T-helper 2 cell treated with Interferon-gamma antibody and Interleukin-4, amounts not matched to agents 5 μg/mL and 100 μg/mL, for 36 hours (primary cell): ENCODE data around the gene TDRD1.

Experiments used
- DNase-seq: peaks from one replicate; pipeline ENCODE4 v3.0.0; 2021; ENCODE audit warnings: low spot score
- H3K27ac Mint-ChIP-seq: one replicate; pipeline ENCODE4 v1.8.0; 2021; ENCODE audit warnings: mild to moderate bottlenecking, mixed read lengths
- H3K27me3 Mint-ChIP-seq: one replicate; pipeline ENCODE4 v1.8.0; 2021; ENCODE audit warnings: low read depth, mixed read lengths
- H3K36me3 Mint-ChIP-seq: one replicate; pipeline ENCODE4 v1.8.0; 2021; ENCODE audit warnings: low read depth, mixed read lengths
- H3K4me1 Mint-ChIP-seq: one replicate; pipeline ENCODE4 v1.8.0; 2021; ENCODE audit warnings: low read depth, mixed read lengths
- H3K4me3 Mint-ChIP-seq: one replicate; pipeline ENCODE4 v1.8.0; 2022; ENCODE audit warnings: mild to moderate bottlenecking, moderate library complexity, mixed read lengths
- H3K9me3 Mint-ChIP-seq: one replicate; pipeline ENCODE4 v1.8.0; 2021; ENCODE audit warnings: mixed read lengths

Gene TDRD1

DNA sequence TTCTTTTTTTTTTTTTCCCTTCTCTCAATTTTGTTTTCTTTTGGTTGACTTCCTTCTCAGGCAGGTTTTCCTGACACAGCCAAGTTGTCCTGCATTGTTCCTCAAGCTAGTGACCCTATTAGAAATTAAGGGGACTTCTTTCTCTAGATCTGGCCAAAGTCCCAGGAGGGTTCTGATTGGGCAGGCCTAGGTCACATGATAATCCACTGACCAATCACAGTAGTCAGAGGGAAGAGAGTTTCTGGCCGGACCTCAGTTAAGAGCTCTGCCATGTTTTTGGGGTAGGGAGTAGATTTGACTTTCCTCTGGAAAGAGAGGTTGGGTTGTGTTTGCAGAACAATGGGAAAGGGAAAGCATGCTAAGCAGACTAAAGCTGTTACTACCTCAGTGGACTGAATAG lies 76.1 kb downstream of the TDRD1 start:
- H3K4me3 Mint-ChIP-seq = no peak overlapping the region
- H3K27ac Mint-ChIP-seq = no peak overlapping the region
- H3K9me3 Mint-ChIP-seq = no peaks in the 10 kb centered on the region
- no peaks in the 10 kb centered on the region for H3K4me1 Mint-ChIP-seq
- H3K36me3 Mint-ChIP-seq = no peaks in the 10 kb centered on the region
- DNase-seq = no peak
- peaks cover 5% of the 10 kb centered on the region for H3K27me3 Mint-ChIP-seq

DNA sequence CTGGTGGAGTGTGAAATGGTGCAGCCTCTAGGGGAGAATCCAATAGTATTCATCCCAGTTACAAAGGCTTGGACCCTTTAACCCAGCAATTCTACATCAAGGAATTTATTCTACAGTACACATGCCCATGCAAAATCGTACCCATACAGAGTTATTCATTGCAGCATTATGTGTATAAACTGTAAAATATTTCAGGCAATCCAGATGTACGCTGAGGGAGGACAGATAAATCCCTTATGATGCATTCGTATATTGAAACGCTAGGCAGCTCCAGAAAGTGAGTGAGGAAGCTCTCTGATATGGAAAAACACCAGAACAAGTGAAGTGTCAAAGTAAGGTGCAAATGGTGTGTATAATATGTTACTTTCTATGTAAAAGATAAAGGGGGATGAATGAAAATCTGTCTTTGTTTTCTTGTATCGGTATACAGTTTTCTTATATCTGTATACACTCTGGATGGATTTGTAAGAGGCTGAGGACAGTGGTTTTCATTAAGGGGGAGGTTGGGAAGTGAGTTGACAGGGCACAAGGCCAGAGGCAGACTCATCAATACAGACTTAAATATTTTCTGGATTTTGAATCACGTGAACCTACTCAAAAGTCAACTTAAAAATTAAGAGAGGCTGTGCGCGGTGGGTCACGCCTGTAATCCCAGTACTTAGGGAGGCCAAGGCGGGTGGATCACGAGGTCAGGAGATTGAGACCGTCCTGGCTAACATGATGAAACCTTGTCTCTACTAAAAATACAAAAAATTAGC lies 77.0 kb downstream of the TDRD1 start:
- Mint-ChIP-seq H3K36me3 (no peaks in the 10 kb centered on the region), H3K4me3 (no peak overlapping the region), H3K27ac (no peak overlapping the region), H3K4me1 (no peaks in the 10 kb centered on the region), H3K9me3 (no peaks in the 10 kb centered on the region), H3K27me3 (peaks cover 5% of the 10 kb centered on the region)
- no peak for DNase-seq

DNA sequence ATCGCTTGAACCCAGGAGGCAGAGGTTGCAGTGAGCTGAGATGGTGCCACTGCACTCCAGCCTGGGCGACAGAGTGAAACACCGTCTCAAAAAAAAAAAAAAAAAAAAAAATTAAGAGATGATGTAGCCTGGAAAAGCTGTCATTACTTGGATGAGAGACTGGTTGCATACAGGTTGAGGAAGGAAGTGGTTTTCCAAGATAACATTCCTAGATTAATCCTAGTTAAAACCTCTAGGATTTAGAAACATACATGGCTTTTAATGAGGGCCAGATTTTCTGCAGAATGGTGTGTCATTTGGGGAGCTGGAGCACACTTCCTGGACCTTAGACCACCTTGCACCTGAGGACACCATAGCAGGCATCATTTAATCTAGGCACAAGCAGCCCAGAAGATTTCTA lies 77.7 kb downstream of the TDRD1 start:
- Mint-ChIP-seq H3K4me3 (no peak overlapping the region), H3K9me3 (no peaks in the 10 kb centered on the region), H3K36me3 (no peaks in the 10 kb centered on the region), H3K27ac (no peak overlapping the region), H3K4me1 (no peaks in the 10 kb centered on the region), H3K27me3 (peaks cover 5% of the 10 kb centered on the region)
- DNase-seq = no peak

DNA sequence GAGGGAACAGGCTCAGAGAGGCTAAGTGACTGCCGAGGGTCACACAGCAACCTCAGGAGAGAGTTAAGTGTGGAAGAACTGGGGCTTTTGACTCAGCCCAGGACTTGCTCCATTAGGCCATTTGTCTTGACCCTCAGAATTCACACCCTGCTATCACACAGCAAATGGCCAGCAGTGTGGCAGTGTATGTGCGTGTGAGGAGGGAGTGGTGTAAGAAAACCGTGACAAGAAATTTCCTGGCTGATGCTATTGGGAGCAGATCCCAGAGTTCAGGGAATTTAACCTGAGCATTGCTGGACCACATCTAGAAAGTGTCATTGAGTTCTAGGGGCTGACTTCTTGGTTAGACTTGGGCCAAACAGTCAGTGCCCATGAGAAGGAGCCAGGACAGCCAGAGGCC lies 78.3 kb downstream of the TDRD1 start:
- no peaks in the 10 kb centered on the region for H3K4me1 Mint-ChIP-seq
- no peak for DNase-seq
- peaks cover 5% of the 10 kb centered on the region for H3K27me3 Mint-ChIP-seq
- H3K36me3 Mint-ChIP-seq = no peaks in the 10 kb centered on the region
- no peaks in the 10 kb centered on the region for H3K9me3 Mint-ChIP-seq
- H3K4me3 Mint-ChIP-seq = no peak overlapping the region
- H3K27ac Mint-ChIP-seq = no peak overlapping the region

DNA sequence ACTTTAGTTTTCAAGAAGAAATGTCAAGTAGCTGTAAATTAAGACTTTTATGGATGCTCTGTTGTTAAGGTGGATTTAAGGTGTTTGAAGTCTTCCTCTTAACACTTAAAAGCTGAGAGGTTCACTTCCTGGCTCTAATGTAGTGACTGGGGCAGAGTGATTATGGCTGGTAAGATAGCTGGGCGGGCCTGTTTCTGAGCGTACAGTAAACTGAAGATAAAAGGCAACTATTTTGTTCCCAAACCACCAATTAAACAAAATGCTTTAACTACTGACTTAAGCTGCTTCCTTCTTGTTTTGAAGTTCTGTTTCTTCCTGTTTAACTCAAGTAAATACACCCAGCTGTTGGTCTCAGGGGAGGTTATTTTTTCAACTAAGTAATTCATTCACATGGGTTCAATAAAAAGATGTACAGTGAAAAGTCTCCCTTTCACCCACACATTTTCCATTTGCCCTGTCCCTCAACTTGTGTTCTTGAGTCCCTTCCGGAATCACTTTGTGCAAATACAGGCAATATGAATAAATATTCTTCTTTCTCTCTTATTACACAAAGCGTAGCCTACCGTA lies 79.2 kb downstream of the TDRD1 start:
- no peak for DNase-seq
- H3K36me3 Mint-ChIP-seq = no peaks in the 10 kb centered on the region
- no peaks in the 10 kb centered on the region for H3K4me1 Mint-ChIP-seq
- H3K27me3 Mint-ChIP-seq = peaks cover 5% of the 10 kb centered on the region
- no peak overlapping the region for H3K4me3 Mint-ChIP-seq
- no peaks in the 10 kb centered on the region for H3K9me3 Mint-ChIP-seq
- H3K27ac Mint-ChIP-seq = no peak overlapping the region

DNA sequence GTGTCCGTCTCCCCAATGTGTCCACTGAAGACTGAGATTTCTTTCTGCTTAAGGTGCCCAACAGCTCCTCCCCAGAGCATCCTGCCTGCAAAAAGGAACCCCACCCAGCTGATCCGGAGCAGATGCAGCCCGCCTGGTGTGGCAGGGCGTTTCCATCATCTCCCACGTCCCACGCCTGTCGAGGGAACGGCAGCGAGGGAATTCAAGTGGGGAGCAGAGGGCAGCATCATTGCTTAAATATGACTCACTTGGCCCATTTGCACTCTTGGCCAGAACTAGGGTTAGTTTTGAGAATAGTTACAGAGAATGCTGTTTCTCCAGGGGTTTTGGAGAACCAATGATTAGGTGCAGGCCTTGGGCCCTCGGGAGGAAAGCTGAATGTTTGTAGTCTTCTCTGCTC lies 80.7 kb downstream of the TDRD1 start:
- DNase-seq = no peak
- Mint-ChIP-seq H3K27me3 (peaks cover 5% of the 10 kb centered on the region), H3K27ac (no peak overlapping the region), H3K9me3 (no peaks in the 10 kb centered on the region), H3K36me3 (no peaks in the 10 kb centered on the region), H3K4me1 (no peaks in the 10 kb centered on the region), H3K4me3 (no peak overlapping the region)

DNA sequence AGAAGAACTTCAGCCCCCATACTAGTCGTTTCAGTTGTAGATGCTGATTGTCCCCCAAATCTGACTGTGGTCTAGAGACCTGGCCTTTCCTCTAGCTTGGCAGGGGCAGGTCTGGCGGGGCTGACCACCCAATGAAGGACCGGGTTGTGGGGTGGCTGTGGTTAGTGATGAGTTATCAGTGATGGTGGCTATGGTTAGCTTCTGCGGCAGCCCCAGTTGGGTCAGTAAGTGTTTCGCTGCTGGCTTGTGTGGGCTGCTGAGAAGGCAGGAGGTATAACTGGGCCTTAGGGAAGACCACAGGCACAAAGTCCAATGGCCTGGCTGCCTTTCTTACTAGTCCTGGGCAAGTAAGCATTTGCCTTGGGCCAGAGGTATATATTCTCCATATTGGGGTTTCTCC lies 81.2 kb downstream of the TDRD1 start:
- Mint-ChIP-seq H3K27me3 (peaks cover 5% of the 10 kb centered on the region), H3K36me3 (no peaks in the 10 kb centered on the region), H3K4me1 (no peaks in the 10 kb centered on the region), H3K27ac (no peak overlapping the region), H3K9me3 (no peaks in the 10 kb centered on the region), H3K4me3 (no peak overlapping the region)
- no peak for DNase-seq

DNA sequence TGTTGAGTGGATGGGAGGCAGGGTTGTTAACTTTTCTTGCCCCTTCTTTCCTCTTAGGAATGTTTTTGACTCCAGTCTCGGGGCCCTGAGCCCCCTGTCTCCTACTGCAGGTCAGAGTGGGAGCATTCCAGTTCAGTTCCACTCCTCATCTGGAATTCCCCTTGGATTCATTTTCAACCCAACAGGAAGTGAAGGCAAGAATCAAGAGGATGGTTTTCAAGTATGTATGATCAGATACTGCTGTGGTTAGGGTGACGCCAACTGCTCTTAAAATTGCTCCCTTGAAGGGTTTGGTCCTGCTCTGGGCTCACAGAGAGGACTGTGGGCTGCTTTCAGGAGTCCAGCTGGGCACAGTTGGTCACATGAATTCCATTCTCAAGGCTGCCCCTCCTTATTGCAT lies 81.9 kb downstream of the TDRD1 start:
- DNase-seq = no peak
- Mint-ChIP-seq H3K9me3 (no peaks in the 10 kb centered on the region), H3K4me1 (no peaks in the 10 kb centered on the region)

DNA sequence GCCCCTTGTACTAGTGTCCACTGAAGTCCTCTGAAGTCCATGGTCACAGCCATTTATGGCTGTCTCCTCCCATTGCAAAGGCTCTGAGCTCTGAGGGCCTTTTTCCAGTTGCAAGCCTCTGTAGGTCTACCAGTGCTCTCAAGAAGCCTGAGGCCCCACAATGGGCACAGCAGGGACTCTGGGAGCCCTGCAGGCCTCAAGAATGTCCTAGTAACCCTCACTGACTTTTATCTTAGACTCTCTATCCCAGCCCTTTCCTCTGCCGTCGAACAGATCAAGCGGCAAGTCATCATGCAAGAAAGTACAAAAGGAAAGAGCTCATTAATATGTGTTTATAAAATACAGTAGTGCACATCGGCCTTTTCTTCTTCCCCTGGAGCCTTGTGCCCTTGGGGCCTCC lies 83.3 kb downstream of the TDRD1 start:
- peaks cover 5% of the 10 kb centered on the region for H3K27me3 Mint-ChIP-seq
- no peak for DNase-seq
- no peak overlapping the region for H3K27ac Mint-ChIP-seq
- peaks cover 6% of the 10 kb centered on the region for H3K4me1 Mint-ChIP-seq
- no peaks in the 10 kb centered on the region for H3K9me3 Mint-ChIP-seq
- no peaks in the 10 kb centered on the region for H3K36me3 Mint-ChIP-seq
- no peak overlapping the region for H3K4me3 Mint-ChIP-seq

More for the DNA sequence above, 81.9 kb downstream of the TDRD1 start:
- no peak overlapping the region for H3K4me3 Mint-ChIP-seq
- H3K36me3 Mint-ChIP-seq = no peaks in the 10 kb centered on the region
- no peak overlapping the region for H3K27ac Mint-ChIP-seq
- H3K27me3 Mint-ChIP-seq = peaks cover 5% of the 10 kb centered on the region

DNA sequence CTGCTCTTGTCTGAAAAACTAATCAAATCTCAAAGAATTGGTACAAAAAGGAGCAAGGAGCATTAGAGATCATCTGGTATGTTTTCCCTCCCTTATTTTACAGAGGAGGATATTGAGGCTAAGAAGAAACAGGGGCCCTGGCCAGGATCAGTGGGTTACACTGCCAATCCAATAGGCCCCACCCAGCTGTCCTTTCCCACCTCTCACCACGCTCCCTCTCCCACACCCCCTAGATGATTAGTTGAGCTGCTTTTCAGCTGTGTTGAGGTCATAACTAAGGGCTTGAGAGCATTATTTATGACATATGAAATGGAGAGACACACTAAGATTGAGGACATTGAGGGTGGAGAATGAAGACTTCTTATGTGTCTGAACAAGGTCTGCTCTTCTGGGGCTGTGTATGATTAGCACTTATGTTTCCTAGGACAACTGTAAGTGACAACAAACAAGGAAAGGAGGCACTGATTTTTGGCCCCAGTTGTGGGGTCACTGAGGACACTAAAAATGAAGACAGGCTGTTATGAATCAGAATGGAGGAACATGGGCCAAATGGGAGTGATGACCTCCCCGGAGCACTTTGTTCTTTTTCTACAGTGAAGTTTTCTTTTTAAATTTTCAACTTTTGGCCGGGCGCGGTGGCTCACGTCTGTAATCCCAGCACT lies 86.4 kb downstream of the TDRD1 start:
- H3K4me1 Mint-ChIP-seq = peaks cover 6% of the 10 kb centered on the region
- H3K27ac Mint-ChIP-seq = no peak overlapping the region
- no peaks in the 10 kb centered on the region for H3K9me3 Mint-ChIP-seq
- no peak overlapping the region for H3K4me3 Mint-ChIP-seq
- no peak for DNase-seq
- no peaks in the 10 kb centered on the region for H3K36me3 Mint-ChIP-seq
- no peaks in the 10 kb centered on the region for H3K27me3 Mint-ChIP-seq

DNA sequence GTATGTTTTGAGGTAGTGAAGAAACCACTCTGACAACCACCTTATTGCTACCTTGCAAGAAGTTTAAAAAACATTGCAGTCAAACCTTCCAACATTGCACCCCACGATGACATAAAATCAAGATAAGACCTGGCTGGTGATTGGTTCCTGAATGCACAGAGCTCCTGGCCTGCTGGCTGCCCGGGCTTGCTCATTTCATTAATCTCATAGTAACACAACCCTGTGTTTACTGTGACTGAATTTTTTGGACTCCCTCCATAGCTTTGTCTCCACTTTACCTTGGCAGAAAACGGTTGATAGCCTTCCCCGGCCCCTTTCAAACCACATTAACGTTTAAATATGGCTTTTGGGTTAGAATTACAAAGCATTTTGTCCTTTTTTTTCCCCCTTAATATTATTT lies 87.4 kb downstream of the TDRD1 start:
- no peak for DNase-seq
- no peaks in the 10 kb centered on the region for H3K9me3 Mint-ChIP-seq
- no peak overlapping the region for H3K4me3 Mint-ChIP-seq
- H3K27ac Mint-ChIP-seq = no peak overlapping the region
- H3K27me3 Mint-ChIP-seq = peaks cover 3% of the 10 kb centered on the region
- H3K4me1 Mint-ChIP-seq = peaks cover 6% of the 10 kb centered on the region
- no peaks in the 10 kb centered on the region for H3K36me3 Mint-ChIP-seq

DNA sequence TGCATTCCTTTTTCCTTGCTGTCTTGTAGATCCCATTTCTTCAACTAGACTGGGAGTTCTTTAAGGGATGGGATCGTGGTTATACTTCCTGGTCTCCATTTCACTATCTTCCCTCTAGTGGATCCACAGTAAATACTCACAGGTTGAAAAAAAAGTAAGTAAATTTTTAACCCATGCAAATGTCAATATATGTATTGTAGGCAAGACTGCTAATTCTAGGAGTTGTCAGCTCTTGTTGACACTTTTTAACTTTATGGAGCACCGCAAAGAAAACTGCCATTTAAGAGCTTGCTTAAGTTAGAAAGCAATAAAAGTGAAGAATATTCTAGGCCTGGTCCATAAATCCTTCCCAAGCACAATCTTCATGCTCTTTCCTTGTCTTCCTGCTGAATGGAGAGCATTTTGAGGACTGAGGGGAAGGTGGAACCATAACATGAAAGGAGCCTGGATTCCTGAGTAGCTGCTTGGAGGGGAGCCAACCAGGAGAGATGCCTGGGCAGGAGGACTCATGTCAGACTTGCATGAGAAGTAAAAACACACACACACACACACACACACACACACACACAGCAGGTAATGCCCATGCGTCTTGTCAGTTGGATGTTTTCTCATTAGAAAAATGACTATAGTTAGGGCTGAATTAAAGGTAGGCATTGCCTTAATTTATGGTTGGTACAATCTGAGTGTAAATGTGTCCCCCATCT lies 92.1 kb downstream of the TDRD1 start:
- peaks cover 6% of the 10 kb centered on the region for H3K27me3 Mint-ChIP-seq

DNA sequence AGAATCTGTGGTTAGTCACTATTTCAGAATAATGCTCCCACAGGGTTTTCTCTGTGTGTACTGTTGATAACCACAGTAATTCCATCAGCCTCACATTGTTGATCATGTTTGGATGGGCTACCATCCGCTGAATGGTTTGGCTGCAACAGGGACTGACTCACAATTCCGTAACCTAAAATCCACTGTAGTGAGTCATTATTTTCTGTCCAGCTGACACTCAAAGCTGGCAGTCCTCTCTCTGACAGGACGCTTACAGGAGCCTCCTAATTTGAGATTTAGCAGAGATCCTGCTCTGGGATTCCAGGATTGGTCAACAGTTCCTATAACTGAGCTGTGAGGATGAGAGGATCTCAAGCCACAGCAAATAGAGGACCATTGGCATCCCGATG lies 92.6 kb downstream of the TDRD1 start:
- peaks cover 6% of the 10 kb centered on the region for H3K27me3 Mint-ChIP-seq
- H3K4me1 Mint-ChIP-seq = peaks cover under 1% of the 10 kb centered on the region
- no peak overlapping the region for H3K4me3 Mint-ChIP-seq
- H3K9me3 Mint-ChIP-seq = no peaks in the 10 kb centered on the region
- DNase-seq = no peak
- H3K36me3 Mint-ChIP-seq = no peaks in the 10 kb centered on the region
- H3K27ac Mint-ChIP-seq = no peak overlapping the region

More for the DNA sequence above, 92.1 kb downstream of the TDRD1 start:
- DNase-seq = no peak
- no peaks in the 10 kb centered on the region for H3K9me3 Mint-ChIP-seq
- H3K4me3 Mint-ChIP-seq = no peak overlapping the region
- H3K27ac Mint-ChIP-seq = no peak overlapping the region
- peaks cover 6% of the 10 kb centered on the region for H3K4me1 Mint-ChIP-seq
- H3K36me3 Mint-ChIP-seq = no peaks in the 10 kb centered on the region

DNA sequence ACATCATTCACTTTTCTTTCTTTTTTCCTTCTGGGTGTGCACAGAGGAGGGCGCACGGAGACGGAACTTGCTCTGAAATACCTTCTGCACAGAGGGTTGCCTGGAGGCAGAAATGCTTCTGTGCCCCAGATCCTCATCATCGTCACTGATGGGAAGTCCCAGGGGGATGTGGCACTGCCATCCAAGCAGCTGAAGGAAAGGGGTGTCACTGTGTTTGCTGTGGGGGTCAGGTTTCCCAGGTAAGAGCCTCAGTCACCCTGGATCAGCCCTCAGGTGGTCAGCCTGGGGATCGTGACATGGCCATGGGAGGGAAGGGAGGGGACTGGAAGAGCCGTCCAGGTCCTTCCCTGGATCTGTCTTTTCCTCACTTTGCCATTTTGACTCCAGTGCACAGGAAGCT lies 93.5 kb downstream of the TDRD1 start:
- no peaks in the 10 kb centered on the region for H3K36me3 Mint-ChIP-seq
- DNase-seq = no peak
- no peak overlapping the region for H3K4me3 Mint-ChIP-seq
- no peaks in the 10 kb centered on the region for H3K4me1 Mint-ChIP-seq
- peaks cover 6% of the 10 kb centered on the region for H3K27me3 Mint-ChIP-seq
- H3K9me3 Mint-ChIP-seq = no peaks in the 10 kb centered on the region
- H3K27ac Mint-ChIP-seq = no peak overlapping the region
